GM19372 (cell line): ENCODE results near the gene NUAK1.

ENCODE experiments used
- ATAC-seq: cut with Tn5 transposase; IDR thresholded peaks from one replicate; pipeline ENCODE4 v1.9.1; 2021; ENCODE audit warnings: mild to moderate bottlenecking, low read depth, moderate library complexity; ENCODE audit not compliant: unreplicated experiment

The NUAK1 gene

GRCh38 chr12:106138633-106139421 is at the start of gene NUAK1:
NUAK1 (minus strand) TSS chr12:106138954; CDS start chr12:106138653, 301 bp downstream.
- no peak for ATAC-seq

- no peak for ATAC-seq
These were observed 49.5 kb upstream of the NUAK1 start for GRCh38 chr12:106188256-106188655.

GRCh38 chr12:106187842-106188241 is 49.1 kb upstream of the NUAK1 start:
- ATAC-seq: no peak

GRCh38 chr12:106187155-106187789 is 48.5 kb upstream of the NUAK1 start:
- no peak for ATAC-seq

GRCh38 chr12:106183735-106184134 is 45.0 kb upstream of the NUAK1 start:
- no peak for ATAC-seq

GRCh38 chr12:106181401-106182114 is 42.8 kb upstream of the NUAK1 start:
- ATAC-seq: no peak

GRCh38 chr12:106179086-106179485 is 40.3 kb upstream of the NUAK1 start:
- ATAC-seq: no peak

GRCh38 chr12:106178562-106178961 is 39.8 kb upstream of the NUAK1 start:
- no peak for ATAC-seq

- no peak for ATAC-seq
These were observed 37.8 kb upstream of the NUAK1 start for GRCh38 chr12:106176560-106176959.

- no peak for ATAC-seq
These were observed 36.1 kb upstream of the NUAK1 start for GRCh38 chr12:106174876-106175275.

- ATAC-seq: no peak
These were observed 34.7 kb upstream of the NUAK1 start for GRCh38 chr12:106173442-106173841.

- ATAC-seq: no peak
These were observed 32.5 kb upstream of the NUAK1 start for GRCh38 chr12:106171117-106171750.

GRCh38 chr12:106170285-106170684 is 31.5 kb upstream of the NUAK1 start:
- ATAC-seq: no peak

GRCh38 chr12:106163712-106164111 is 25.0 kb upstream of the NUAK1 start:
- ATAC-seq: no peak

- ATAC-seq: no peak
These were observed 22.7 kb upstream of the NUAK1 start for GRCh38 chr12:106161491-106161890.

- ATAC-seq: no peak
These were observed 22.2 kb upstream of the NUAK1 start for GRCh38 chr12:106160915-106161314.

GRCh38 chr12:106157802-106158201 is 19.0 kb upstream of the NUAK1 start:
- no peak for ATAC-seq

GRCh38 chr12:106154751-106155273 is 16.1 kb upstream of the NUAK1 start:
- no peak for ATAC-seq

GRCh38 chr12:106152334-106152733 is 13.6 kb upstream of the NUAK1 start:
- no peak for ATAC-seq

- ATAC-seq: no peak
These were observed 11.8 kb upstream of the NUAK1 start for GRCh38 chr12:106150555-106150954.
